Omental fat pad (tissue), 4 donors: Measurements from ENCODE around the gene TANGO2. TPM values are rescaled to one million over a fixed set of nuclear protein-coding genes. Genes with fewer than 3 reads are reported as not detected.

Experiments used
- ATAC-seq: fragments of 150-250 bp; one replicate; pipeline ENCODE4 v1.9.1; 2016; ENCODE audit warnings: mild to moderate bottlenecking, moderate library complexity; ENCODE audit not compliant: low FRiP score
- DNase-seq: peaks from one replicate; pipeline ENCODE4 v3.0.0-alpha.2; 2019; ENCODE audit warnings: low spot score
- total RNA-seq, 4 donors: library from RNA; depleted of rRNA; stranded (reverse); fragments of >200 nt; gene quantifications; one replicate each; pipeline ENCODE4 v1.1.0, GENCODE V29; 2016
- TF ChIP-seq, protein P1 (sequence below), 3 donors: fragments of 450-650 bp; IDR thresholded peaks; one replicate each; pipeline ENCODE4 v1.5.1; 2016 to 2017; ENCODE audit warnings: antibody characterized with exemption in 3 of 3, mild to moderate bottlenecking in 3 of 3, moderate library complexity in 2 of 3

TANGO2 gene
- total RNA-seq, 4 donors from 2014 or later: 35.3 to 48.4 (median 37.9) TPM

DNA sequence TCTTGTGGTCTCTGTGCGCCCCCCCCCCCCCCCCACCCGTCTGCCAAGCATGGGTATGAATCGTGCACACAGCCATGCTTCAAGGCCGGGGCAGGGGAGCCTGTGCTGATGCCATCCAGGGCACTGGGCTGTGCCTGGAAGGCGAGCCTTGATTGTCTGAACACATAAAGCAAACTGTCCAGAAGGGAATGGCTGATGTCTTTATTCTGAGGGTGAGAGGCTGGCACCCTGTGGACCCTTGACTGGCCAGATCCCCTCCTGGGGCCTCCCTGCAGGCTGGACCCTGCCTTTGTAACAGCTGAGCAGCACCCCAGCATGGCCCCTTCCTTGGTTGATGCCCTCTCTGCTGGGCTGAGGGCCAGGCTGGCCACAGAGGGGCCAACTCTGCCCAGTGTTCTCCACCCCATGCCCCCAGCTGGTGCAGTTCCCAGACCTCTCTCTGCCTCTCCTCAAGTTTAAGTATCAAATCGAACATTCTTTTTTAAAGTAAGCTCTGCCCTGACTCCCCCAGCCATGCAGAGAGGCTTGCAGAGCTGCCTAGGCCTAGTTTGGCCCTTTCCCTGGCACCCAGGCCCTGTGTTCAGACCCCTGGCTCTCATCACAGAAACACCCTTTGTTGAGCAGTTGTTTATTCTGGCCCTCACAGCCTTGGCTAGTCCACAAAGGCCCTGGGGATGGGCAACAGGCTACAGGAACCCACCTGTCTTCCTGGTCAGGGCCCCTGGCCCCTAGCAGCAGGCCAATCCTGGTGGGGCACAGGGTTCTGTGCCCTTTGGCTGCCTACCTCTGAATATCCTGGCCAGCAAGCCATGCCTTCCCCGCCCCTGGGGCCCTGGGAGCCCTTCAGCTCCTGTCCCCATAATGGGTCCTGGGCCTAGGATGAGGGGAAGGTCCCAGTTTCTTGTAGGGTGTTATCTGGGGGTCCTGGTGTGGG is 91.0 kb downstream of the TANGO2 start:
- ATAC-seq (no peak), DNase-seq (no peak)

DNA sequence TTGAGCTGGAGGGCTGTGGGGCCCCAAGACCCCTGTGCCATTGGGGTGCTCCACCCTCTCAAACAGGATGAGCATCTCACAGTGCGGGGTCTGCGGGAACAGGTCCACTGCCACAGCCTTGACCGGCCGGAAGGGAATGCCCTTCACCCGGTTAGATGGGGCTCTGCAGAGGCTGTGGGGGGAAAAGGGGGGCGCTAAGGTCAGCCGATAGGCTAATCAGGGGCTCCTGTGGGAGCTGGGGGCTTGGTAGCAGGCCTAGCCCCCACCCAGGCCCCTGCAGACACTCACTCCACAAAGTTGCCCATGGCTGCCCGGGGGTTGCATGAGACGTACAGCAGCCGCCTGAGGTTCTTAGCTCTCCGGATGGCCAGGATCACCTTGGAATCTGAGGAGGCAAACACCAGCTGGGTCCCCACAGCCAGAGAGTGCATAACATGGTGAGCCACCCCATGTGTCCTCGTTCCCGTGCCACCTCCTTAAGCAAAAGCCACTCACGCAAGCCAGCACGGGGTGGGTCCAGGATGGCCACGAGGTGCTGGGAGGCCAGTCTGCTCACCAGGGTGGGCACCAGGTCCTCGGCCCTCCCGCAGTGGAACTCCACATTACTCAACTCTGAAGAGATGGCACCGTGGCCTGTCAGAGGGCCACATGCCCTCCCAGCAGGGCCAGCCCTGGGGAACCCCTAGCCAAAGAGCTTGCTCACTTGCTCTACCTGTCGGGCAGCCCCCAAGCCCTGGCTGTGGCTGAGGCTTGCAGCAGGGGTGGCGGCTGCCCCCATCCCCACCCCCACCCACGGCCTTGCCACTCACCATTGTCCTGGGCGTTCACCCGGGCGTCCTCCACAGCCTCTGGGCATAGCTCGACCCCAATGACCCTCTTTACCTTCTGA is 92.0 kb downstream of the TANGO2 start:
- ATAC-seq (no peak), DNase-seq (no peak)
- TF ChIP-seq, protein P1, sequence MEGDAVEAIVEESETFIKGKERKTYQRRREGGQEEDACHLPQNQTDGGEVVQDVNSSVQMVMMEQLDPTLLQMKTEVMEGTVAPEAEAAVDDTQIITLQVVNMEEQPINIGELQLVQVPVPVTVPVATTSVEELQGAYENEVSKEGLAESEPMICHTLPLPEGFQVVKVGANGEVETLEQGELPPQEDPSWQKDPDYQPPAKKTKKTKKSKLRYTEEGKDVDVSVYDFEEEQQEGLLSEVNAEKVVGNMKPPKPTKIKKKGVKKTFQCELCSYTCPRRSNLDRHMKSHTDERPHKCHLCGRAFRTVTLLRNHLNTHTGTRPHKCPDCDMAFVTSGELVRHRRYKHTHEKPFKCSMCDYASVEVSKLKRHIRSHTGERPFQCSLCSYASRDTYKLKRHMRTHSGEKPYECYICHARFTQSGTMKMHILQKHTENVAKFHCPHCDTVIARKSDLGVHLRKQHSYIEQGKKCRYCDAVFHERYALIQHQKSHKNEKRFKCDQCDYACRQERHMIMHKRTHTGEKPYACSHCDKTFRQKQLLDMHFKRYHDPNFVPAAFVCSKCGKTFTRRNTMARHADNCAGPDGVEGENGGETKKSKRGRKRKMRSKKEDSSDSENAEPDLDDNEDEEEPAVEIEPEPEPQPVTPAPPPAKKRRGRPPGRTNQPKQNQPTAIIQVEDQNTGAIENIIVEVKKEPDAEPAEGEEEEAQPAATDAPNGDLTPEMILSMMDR (IDR thresholded peaks at IDR 0.05): no peak

More for the DNA sequence above, 91.0 kb downstream of the TANGO2 start:
- TF ChIP-seq, protein P1 (IDR thresholded peaks at IDR 0.05): no peak

DNA sequence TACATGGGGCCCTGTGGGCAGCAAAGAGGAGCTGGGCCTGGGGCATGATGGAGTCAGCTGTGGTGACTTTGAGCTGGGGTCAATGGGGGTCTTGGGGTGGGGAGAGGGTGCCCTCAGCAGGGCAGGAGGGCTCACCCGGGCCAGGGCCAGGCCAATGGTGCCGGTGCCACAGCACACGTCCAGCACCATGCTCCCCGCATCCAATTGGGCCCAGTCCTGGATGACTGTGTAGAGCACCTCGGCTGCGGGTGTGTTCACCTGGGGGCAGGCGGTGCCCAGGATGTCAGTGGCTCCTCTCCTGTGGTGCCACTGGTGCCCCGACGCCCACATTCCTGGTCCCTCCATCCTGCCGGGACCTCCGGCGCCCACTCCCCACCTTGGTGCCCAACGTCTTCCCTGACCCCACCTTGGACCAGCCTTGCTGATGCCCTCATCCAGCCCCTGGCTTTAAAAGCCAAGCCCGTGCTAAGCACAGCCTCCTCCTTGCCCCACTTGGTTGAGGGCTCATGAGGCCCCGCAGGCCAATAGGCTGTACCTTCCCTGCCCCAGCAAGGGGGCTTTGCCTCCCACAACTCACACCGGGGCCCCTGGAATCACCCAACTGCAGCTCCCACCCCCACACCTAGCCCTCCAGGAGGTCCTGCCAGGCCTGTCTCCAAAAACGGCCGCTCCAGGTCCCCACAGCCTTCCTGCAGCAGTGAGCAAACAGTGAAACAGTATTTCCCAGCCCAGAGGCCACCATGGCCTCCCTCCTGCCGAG is 92.8 kb downstream of the TANGO2 start:
- TF ChIP-seq, protein P1 (IDR thresholded peaks at IDR 0.05): no peak
- DNase-seq: no peak
- no peak for ATAC-seq

DNA sequence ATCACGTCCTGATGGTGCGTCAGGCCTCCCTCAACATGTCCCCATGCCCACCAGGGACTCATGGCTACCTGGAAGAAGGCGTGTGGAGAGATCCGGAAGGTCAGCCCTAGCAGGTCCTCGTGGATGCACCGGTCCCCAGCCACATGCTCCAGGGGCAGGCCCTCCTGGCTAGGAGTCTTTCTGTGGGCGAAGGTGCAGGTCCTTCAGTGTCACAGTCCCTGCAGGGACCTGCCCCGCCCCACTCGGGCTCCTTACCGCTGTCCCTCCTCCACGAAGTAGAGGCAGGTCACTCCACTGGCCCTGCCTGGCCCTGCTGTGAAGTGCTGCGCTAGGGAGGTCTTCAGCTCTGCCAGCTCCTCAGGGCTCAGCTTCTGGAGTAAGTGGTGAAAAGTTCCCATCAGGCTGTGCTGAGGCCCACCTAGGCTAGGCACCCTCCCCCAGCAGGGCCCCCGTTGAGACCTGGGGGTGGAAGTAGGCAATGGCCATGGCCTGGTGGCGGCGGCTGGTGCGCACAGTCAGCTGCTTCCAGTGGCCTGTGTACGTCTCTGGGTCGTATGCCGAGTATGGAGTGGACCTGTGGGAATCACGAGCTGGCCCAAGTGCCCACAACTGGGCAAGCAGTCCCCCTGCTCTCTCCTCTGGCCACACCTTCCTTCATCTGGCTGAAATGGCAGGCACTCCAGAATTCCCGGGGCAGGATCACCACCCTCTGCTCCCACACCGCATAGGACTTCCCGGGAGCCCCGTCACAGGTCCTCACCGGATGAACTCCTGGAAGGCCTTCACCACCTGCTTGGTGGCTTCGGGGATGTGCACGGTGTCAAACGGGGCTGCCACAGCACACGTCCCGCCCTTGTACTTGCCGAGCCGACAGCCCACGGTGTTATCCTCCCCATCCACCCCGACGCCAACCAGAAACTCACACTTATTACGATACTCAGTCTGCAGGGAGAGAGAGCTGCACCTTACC is 93.9 kb downstream of the TANGO2 start:
- DNase-seq (no peak), ATAC-seq (no peak)
- TF ChIP-seq, protein P1 (IDR thresholded peaks at IDR 0.05): no peak

DNA sequence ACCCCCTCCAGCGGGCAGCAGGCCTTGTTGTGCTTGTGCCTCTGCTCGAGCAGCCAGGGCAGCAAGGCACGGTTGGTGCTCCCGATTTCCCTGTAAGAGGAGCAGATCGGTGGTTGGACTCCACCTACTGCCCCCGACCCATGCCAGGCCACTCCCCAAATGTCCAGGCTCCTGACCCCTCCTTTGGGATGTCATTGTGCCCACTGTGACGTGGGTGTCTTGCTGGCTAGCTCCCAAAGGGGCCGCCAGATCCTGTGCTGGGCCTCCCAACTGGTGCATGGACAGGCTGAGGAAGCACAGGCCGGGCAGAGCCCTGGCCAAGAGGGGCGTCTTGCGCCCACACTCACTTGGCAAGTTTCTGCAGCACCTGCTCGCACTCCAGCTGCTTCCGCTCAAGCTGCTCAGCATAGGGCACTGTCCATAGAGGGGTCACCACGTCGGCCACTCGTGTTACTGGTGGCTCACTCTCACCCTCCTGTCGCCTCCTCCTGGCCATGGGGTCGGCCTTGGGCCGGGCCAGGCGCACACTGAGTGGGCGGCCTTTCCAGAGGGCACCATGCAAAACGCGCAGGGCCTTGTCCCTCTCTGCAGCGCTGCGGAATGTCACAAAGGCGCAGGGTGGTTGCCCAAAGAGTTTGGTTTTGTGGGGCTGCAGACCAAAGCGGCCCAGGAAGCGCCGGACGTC is 94.9 kb downstream of the TANGO2 start, which contains the start of gene RANBP1:
Gene RANBP1, plus strand, starts transcription at position 414 of the 685 bp plus-strand sequence. Its CDS starts 81 bp downstream, at position 495.
- TF ChIP-seq, protein P1 (IDR thresholded peaks at IDR 0.05): no peak
- no peak for DNase-seq
- no peak for ATAC-seq
